K562 (cell line): ENCODE data around the gene ANTKMT. TPM values are rescaled to one million over a fixed set of nuclear protein-coding genes. Genes with fewer than 3 reads are reported as not detected.

Experiments used
- CBX2 ChIP-seq: fragments of 200-600 bp; sonication (generic); IDR thresholded peaks from one replicate; pipeline ENCODE4 v1.6.1; 2012; ENCODE audit warnings: mild to moderate bottlenecking, low read length, inconsistent platforms; ENCODE audit not compliant: insufficient read depth, poor library complexity, severe bottlenecking
- CHD2 ChIP-seq: IDR thresholded peaks from 2 replicates; pipeline ENCODE4 v1.6.1; 2011; ENCODE audit warnings: low read depth, low read length
- ELF4 ChIP-seq: fragments of 450-650 bp; formaldehyde crosslinking; IDR thresholded peaks from 2 replicates; pipeline ENCODE4 v1.4.0; 2022; ENCODE audit warnings: missing genetic modification characterization
- ILK ChIP-seq: fragments of 450-650 bp; IDR thresholded peaks from 2 replicates; pipeline ENCODE4 v1.6.1; 2016; ENCODE audit warnings: missing genetic modification characterization, low read depth, mild to moderate bottlenecking, missing compliant biosample characterization, moderate library complexity, borderline replicate concordance
- MCM3 ChIP-seq: fragments of 450-650 bp; IDR thresholded peaks from 2 replicates; pipeline ENCODE4 v1.6.1; 2016
- MTF1 ChIP-seq: fragments of 250-450 bp; sonication (Bioruptor Pico); IDR thresholded peaks from 2 replicates; pipeline ENCODE4 v1.9.0; 2021; ENCODE audit warnings: moderate library complexity, mild to moderate bottlenecking, inconsistent platforms, borderline replicate concordance
- MXI1 ChIP-seq: IDR thresholded peaks from 2 replicates; pipeline ENCODE4 v1.6.1; 2011; ENCODE audit warnings: low read depth, mild to moderate bottlenecking, improper control_type of control experiment, low read length
- RAD51 ChIP-seq: fragments of 450-650 bp; IDR thresholded peaks from 2 replicates; pipeline ENCODE4 v1.7.1; 2016; ENCODE audit warnings: low read depth, mild to moderate bottlenecking, borderline replicate concordance
- polyA plus RNA-seq, 8 experiments: library from polyadenylated mRNA; depleted of rRNA in 4 of 8; stranded (reverse) in 5 of 8; unstranded in 3 of 8; fragments of >200 nt; fragmentation: Nextera tagmentation in 2 of 8; fragmentation: Illumina TruSeq in 1 of 8; extraction: Ambion mirVana in 2 of 8; extraction: Trizol in 1 of 8; gene quantifications; 2 replicates each; pipeline versions ENCODE4 v1.2.1 to v1.2.3, GENCODE V29; 2011 to 2014; ENCODE audit warnings: inconsistent platforms in 1 of 8, missing spikeins in 1 of 8
- total RNA-seq, 7 experiments: library from RNA; depleted of rRNA in 6 of 7; stranded (reverse); fragments of >200 nt in 6 of 7; fragmentation: Illumina TruSeq in 2 of 7; extraction: Trizol in 2 of 7; gene quantifications; 2 replicates each; pipeline versions ENCODE4 v1.2.1 to v1.2.3, GENCODE V29; 2011 to 2021; ENCODE audit warnings: low replicate concordance in 1 of 7
- TF ChIP-seq, protein P1 (sequence below): fragments of 250-450 bp; sonication (Bioruptor Pico); IDR thresholded peaks from 2 replicates; pipeline ENCODE4 v1.5.0; 2020; ENCODE audit warnings: mild to moderate bottlenecking, borderline replicate concordance
- TF ChIP-seq, protein P2 (sequence below): sonication (generic); formaldehyde crosslinking; IDR thresholded peaks from 2 replicates; pipeline ENCODE4 v1.8.1; 2023; ENCODE audit warnings: mild to moderate bottlenecking, missing genetic modification reagents, moderate library complexity

Gene ANTKMT
- total and polyA plus RNA-seq, 9 of the 15 experiments (the other 6 are each of a cell fraction or from before 2014, with no cell fraction given) = 0.58 to 217 (median 19.1) TPM

DNA sequence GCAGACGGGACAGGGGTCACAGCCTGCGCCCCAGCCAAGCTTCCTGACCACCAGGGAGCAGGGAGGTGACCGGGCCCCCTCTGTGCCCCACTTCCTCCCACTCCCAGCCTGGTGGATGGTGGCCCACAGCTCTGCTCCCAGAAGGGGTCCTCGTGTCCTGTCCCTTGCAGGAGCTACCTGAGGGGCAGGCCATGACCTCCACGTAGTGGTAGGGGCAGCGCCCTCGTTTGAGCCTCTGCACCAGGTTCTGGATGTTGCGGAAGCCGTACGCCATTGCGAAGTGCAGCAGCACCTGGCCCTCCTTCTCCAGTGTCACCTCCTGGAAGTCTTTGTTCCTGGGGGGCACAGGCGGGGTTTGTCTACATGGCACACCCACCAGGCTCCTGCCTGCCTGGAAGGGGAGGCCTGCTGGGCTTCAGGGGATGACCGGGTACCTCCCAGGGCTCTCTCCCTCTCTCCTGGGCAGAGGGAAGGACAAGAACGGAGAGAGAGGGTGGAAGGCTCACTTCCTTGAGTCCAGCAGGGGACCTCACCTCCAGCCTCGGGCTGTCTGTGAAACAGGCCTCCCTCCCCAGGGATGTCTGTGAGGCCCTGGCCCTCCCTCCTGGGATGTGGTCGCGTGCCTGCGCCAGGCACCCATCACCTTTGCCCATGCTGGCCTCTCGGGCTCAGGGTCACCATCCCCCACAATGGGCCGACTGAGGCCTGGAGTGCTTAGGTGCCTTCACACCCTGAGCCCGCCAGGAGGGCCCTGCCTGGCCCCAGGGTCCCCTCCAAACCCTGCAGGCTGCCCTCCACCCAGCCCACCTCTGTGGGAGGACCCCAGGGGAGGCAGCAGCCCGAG, 9.9 kb downstream of the ANTKMT start (continued):
- TF ChIP-seq, protein P1, sequence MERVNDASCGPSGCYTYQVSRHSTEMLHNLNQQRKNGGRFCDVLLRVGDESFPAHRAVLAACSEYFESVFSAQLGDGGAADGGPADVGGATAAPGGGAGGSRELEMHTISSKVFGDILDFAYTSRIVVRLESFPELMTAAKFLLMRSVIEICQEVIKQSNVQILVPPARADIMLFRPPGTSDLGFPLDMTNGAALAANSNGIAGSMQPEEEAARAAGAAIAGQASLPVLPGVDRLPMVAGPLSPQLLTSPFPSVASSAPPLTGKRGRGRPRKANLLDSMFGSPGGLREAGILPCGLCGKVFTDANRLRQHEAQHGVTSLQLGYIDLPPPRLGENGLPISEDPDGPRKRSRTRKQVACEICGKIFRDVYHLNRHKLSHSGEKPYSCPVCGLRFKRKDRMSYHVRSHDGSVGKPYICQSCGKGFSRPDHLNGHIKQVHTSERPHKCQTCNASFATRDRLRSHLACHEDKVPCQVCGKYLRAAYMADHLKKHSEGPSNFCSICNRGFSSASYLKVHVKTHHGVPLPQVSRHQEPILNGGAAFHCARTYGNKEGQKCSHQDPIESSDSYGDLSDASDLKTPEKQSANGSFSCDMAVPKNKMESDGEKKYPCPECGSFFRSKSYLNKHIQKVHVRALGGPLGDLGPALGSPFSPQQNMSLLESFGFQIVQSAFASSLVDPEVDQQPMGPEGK (CRISPR knock-in tag) = no peak
- TF ChIP-seq ELF4 (no peak), MCM3 (no peak), MXI1 (no peak), ILK (tag) (no peak), RAD51 (no peak), CBX2 (no peak), CHD2 (no peak), MTF1 (CRISPR knock-in tag) (no peak)
- TF ChIP-seq, protein P2, sequence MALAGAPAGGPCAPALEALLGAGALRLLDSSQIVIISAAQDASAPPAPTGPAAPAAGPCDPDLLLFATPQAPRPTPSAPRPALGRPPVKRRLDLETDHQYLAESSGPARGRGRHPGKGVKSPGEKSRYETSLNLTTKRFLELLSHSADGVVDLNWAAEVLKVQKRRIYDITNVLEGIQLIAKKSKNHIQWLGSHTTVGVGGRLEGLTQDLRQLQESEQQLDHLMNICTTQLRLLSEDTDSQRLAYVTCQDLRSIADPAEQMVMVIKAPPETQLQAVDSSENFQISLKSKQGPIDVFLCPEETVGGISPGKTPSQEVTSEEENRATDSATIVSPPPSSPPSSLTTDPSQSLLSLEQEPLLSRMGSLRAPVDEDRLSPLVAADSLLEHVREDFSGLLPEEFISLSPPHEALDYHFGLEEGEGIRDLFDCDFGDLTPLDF (CRISPR knock-in tag) = no peak
